Osteoblast (primary cell): ENCODE results near the gene WDR70. TPM values are rescaled to one million over a fixed set of nuclear protein-coding genes. Genes with fewer than 3 reads are reported as not detected.

ENCODE experiments used
- DNase-seq: peaks from one replicate; pipeline ENCODE4 v3.0.0; 2011; ENCODE audit warnings: low spot score, mixed read lengths; ENCODE audit not compliant: insufficient read length; ENCODE audit errors: missing footprints
- H2AFZ ChIP-seq: 2 replicates; pipeline ENCODE4 v1.6.0; 2011; ENCODE audit warnings: mild to moderate bottlenecking, low read length
- H3K27ac ChIP-seq: 2 replicates; pipeline ENCODE4 v1.5.1; 2011; ENCODE audit warnings: mild to moderate bottlenecking, low read depth, low read length, moderate library complexity
- H3K27me3 ChIP-seq: 2 replicates; pipeline ENCODE4 v1.6.0; 2012; ENCODE audit warnings: mild to moderate bottlenecking, control low read depth, inconsistent platforms, low read length, moderate library complexity; ENCODE audit not compliant: insufficient read depth
- H3K36me3 ChIP-seq: 2 replicates; pipeline ENCODE4 v1.5.1; 2011; ENCODE audit warnings: mild to moderate bottlenecking, low read length, control low read depth, moderate library complexity; ENCODE audit not compliant: insufficient read depth
- H3K4me1 ChIP-seq: 2 replicates; pipeline ENCODE4 v1.5.1; 2011; ENCODE audit warnings: mild to moderate bottlenecking, low read length, control low read depth, moderate library complexity; ENCODE audit not compliant: insufficient read depth
- H3K4me2 ChIP-seq: 2 replicates; pipeline ENCODE4 v1.6.0; 2011; ENCODE audit warnings: mild to moderate bottlenecking, low read length; ENCODE audit not compliant: insufficient read depth
- H3K4me3 ChIP-seq: fragments of 200-600 bp; sonication (generic); 3 replicates; pipeline ENCODE4 v1.5.1; 2012; ENCODE audit warnings: mild to moderate bottlenecking, low read length, inconsistent platforms; ENCODE audit not compliant: insufficient read depth
- H3K79me2 ChIP-seq: 2 replicates; pipeline ENCODE4 v1.6.0; 2012; ENCODE audit warnings: mild to moderate bottlenecking, low read length, control low read depth, inconsistent platforms; ENCODE audit not compliant: insufficient read depth
- H3K9me3 ChIP-seq: 2 replicates; pipeline ENCODE4 v1.5.1; 2011; ENCODE audit warnings: low read depth, low read length, control low read depth
- H4K20me1 ChIP-seq: 2 replicates; pipeline ENCODE4 v1.6.0; 2012; ENCODE audit warnings: mild to moderate bottlenecking, low read length, control low read depth; ENCODE audit not compliant: insufficient read depth
- total RNA-seq: library from RNA; depleted of rRNA; stranded (reverse); fragments of >200 nt; gene quantifications from 2 replicates; pipeline ENCODE4 v1.2.3, GENCODE V29; 2012
- TF ChIP-seq, protein P1 (sequence below): IDR thresholded peaks from 2 replicates; pipeline ENCODE4 v1.5.1; 2011; ENCODE audit warnings: mild to moderate bottlenecking, low read depth, low read length, moderate library complexity; ENCODE audit errors: extremely low read depth

Gene WDR70
- total RNA-seq, 1 donor = 32.2 TPM

DNA sequence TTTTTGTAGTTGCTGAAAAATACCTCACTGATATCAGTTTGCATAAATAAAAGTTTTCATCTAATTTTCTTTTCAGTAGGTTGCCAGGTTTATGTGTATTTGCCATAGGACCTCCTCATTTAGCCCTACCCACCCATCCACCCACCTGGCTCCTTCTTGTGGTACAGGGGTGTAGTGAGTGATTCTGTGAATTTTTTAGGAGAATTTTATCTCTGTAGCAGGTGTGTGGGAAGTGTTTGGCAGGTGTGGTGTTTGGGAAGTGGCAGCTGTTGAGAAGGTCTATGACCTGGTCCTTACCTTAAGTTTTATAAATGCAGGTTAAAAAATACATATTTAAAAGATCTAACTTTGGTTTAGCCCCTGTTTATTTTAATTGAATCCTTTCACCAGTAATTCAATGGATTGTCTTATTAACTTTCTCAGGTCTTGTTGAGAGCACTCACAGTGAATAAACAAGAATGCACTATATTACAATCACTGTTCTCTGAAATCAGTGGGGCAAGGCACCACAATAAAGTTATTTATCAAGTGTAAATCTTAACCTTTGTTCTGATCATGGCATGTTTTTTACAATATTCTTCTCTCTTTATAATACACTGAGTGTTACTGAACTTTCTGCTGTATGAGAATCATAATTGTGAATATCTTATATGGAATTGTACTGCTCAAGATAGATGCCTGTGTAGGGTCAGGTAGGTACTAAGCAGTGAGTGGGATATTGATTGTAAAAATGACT is 189.1 kb downstream of the WDR70 start:
- DNase-seq = no peak
- no peaks in the 10 kb centered on the region for H3K36me3 ChIP-seq
- H3K4me3 ChIP-seq = no peak overlapping the region
- no peak overlapping the region for H2AFZ ChIP-seq
- no peaks in the 10 kb centered on the region for H3K4me1 ChIP-seq
- H3K27me3 ChIP-seq = no peaks in the 10 kb centered on the region
- TF ChIP-seq, protein P1, sequence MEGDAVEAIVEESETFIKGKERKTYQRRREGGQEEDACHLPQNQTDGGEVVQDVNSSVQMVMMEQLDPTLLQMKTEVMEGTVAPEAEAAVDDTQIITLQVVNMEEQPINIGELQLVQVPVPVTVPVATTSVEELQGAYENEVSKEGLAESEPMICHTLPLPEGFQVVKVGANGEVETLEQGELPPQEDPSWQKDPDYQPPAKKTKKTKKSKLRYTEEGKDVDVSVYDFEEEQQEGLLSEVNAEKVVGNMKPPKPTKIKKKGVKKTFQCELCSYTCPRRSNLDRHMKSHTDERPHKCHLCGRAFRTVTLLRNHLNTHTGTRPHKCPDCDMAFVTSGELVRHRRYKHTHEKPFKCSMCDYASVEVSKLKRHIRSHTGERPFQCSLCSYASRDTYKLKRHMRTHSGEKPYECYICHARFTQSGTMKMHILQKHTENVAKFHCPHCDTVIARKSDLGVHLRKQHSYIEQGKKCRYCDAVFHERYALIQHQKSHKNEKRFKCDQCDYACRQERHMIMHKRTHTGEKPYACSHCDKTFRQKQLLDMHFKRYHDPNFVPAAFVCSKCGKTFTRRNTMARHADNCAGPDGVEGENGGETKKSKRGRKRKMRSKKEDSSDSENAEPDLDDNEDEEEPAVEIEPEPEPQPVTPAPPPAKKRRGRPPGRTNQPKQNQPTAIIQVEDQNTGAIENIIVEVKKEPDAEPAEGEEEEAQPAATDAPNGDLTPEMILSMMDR = no peak
- no peak overlapping the region for H3K27ac ChIP-seq
- no peaks in the 10 kb centered on the region for H3K9me3 ChIP-seq
- H3K4me2 ChIP-seq = no peak overlapping the region
- H3K79me2 ChIP-seq = no peaks in the 10 kb centered on the region
- H4K20me1 ChIP-seq = no peaks in the 10 kb centered on the region

DNA sequence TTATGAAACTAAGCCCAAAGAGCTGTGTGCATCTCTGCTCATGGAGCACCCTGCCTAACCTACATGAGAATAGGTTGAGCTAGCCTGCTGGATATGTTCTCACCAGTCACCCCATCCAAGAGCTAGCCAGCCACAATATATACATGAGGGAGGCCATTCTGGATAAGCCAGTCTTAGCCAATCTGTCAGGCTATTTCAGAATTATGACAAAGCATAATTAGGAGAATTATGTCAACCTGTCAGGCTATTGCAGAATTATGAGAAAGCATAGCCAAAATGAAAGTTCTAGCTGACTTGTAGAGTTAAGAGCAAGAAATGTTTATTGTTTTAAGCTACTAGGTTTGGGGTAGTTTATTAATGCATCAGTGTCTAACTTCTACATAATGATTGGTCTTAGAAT is 189.8 kb downstream of the WDR70 start:
- no peak overlapping the region for H3K4me3 ChIP-seq
- no peaks in the 10 kb centered on the region for H3K4me1 ChIP-seq
- H3K36me3 ChIP-seq = no peaks in the 10 kb centered on the region
- H3K27me3 ChIP-seq = no peaks in the 10 kb centered on the region
- no peak for DNase-seq
- H3K27ac ChIP-seq = no peak overlapping the region
- no peaks in the 10 kb centered on the region for H4K20me1 ChIP-seq
- no peaks in the 10 kb centered on the region for H3K79me2 ChIP-seq
- H3K4me2 ChIP-seq = no peak overlapping the region
- TF ChIP-seq, protein P1 = no peak
- H2AFZ ChIP-seq = no peak overlapping the region
- no peaks in the 10 kb centered on the region for H3K9me3 ChIP-seq

DNA sequence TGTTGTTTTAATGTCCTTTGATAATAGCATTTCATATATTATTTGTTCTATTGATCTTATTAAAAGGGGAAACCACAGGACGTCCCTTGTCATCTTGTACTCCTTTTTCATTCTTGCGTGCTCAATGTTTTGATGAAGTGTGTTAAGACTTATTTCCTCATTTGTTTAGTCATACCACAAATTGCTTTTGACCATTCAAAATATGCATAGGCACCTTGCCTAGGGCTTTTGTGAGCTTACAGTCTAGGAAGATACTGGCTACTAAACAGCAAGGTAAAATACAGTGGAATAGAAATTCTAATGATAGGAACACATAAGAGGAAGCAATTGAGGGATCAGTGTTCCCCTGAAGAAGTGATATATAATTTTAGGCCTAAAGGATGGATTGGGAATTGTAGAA is 190.3 kb downstream of the WDR70 start:
- Histone ChIP-seq H3K9me3 (no peaks in the 10 kb centered on the region), H3K4me3 (no peak overlapping the region), H3K79me2 (no peaks in the 10 kb centered on the region), H3K27ac (no peak overlapping the region), H4K20me1 (no peaks in the 10 kb centered on the region), H3K4me1 (no peaks in the 10 kb centered on the region), H2AFZ (no peak overlapping the region), H3K4me2 (no peak overlapping the region), H3K27me3 (no peaks in the 10 kb centered on the region), H3K36me3 (no peaks in the 10 kb centered on the region)
- TF ChIP-seq, protein P1 = no peak
- DNase-seq = no peak

DNA sequence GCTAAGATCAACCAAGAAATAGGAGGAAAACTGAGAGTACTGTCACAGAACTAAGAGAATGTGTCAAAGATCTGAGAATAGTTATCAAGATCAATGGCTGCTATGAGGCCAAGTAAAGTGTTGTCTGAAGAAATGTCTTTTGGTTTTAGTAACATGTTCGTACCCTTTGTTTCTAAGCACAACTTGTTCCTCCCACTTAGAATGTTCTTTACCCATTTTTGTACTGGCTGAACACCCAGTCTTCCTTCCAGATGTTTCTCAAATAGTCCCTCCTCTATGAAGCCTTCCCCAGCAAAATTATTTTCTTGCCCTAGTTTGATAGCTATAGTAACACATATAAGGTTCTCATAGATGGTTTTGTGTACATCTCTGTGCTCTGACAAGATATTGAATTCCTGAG is 191.5 kb downstream of the WDR70 start:
- no peaks in the 10 kb centered on the region for H3K36me3 ChIP-seq
- H3K79me2 ChIP-seq = no peaks in the 10 kb centered on the region
- no peak overlapping the region for H3K4me2 ChIP-seq
- H3K27ac ChIP-seq = no peak overlapping the region
- H3K4me1 ChIP-seq = no peaks in the 10 kb centered on the region
- no peak overlapping the region for H3K4me3 ChIP-seq
- no peak for DNase-seq
- H4K20me1 ChIP-seq = no peaks in the 10 kb centered on the region
- TF ChIP-seq, protein P1 = no peak
- no peak overlapping the region for H2AFZ ChIP-seq
- H3K9me3 ChIP-seq = no peaks in the 10 kb centered on the region
- H3K27me3 ChIP-seq = no peaks in the 10 kb centered on the region
